Esophagus mucosa (tissue), 1 donor: ENCODE results near the gene SLC5A5. TPM values are rescaled to one million over a fixed set of nuclear protein-coding genes. Genes with fewer than 3 reads are reported as not detected.

Experiments
- ATAC-seq: fragments of 200-7000 bp; cut with Tn5 transposase; one replicate; pipeline ENCODE4 v1.9.1; 2020
- total RNA-seq: library from RNA; stranded (reverse); gene quantifications from one replicate; pipeline ENCODE4 v1.2.4, GENCODE V29; 2023
- donor health status: DM: yes; HTN: yes; CAD: no.

The SLC5A5 gene
- total RNA-seq, 1 donor from 2014 or later = not detected

- no peak for ATAC-seq
These were observed 54.3 kb downstream of the SLC5A5 start for GRCh38 chr19:17926044-17926443.

GRCh38 chr19:17929056-17929455, 57.3 kb downstream of the SLC5A5 start:
- ATAC-seq = no peak

GRCh38 chr19:17931532-17932191, 59.9 kb downstream of the SLC5A5 start:
- no peak for ATAC-seq

- ATAC-seq = peak; percentile 93
These were observed 61.0 kb downstream of the SLC5A5 start, which contains the start of gene CCDC124 for GRCh38 chr19:17932485-17933338. Gene CCDC124, plus strand, starts transcription at chr19:17933015. Its CDS starts 3,406 bp downstream, at chr19:17936421.

- ATAC-seq = peak; percentile 70
These were observed 61.8 kb downstream of the SLC5A5 start for GRCh38 chr19:17933414-17934129.

- no peak for ATAC-seq
These were observed 64.6 kb downstream of the SLC5A5 start for GRCh38 chr19:17936379-17936778.

GRCh38 chr19:17937371-17937900, 65.7 kb downstream of the SLC5A5 start:
- ATAC-seq = no peak

GRCh38 chr19:17938092-17938845, 66.5 kb downstream of the SLC5A5 start:
- ATAC-seq = peak; percentile 84

- ATAC-seq = no peak
These were observed 70.4 kb downstream of the SLC5A5 start for GRCh38 chr19:17942181-17942580.

GRCh38 chr19:17942582-17943273, 71.0 kb downstream of the SLC5A5 start:
- ATAC-seq = no peak

- ATAC-seq = no peak
These were observed 71.8 kb downstream of the SLC5A5 start for GRCh38 chr19:17943274-17944221.

GRCh38 chr19:17944301-17944700, 72.6 kb downstream of the SLC5A5 start:
- peak; percentile 76 for ATAC-seq

Other genes starting within 250 kb of the SLC5A5 start
- gene UNC13A, start 183.6 kb upstream of the SLC5A5 start, total RNA-seq = 0.04 TPM
- gene MAP1S, start 152.5 kb upstream of the SLC5A5 start, total RNA-seq = 16.9 TPM
- 0.76 TPM for gene FCHO1, start 120.5 kb upstream of the SLC5A5 start, total RNA-seq
- gene B3GNT3, start 76.8 kb upstream of the SLC5A5 start, total RNA-seq = 19.4 TPM
- not detected for gene INSL3, start 50.4 kb upstream of the SLC5A5 start, total RNA-seq
- 2.0 TPM for gene JAK3, start 24.0 kb upstream of the SLC5A5 start, total RNA-seq
- gene RPL18A, start 12.0 kb upstream of the SLC5A5 start, total RNA-seq = 2,571 TPM
- 52.5 TPM for gene CCDC124, start 61.1 kb downstream of the SLC5A5 start, total RNA-seq
- not detected for gene KCNN1, start 95.2 kb downstream of the SLC5A5 start, total RNA-seq
- 6.3 TPM for gene ARRDC2, start 136.2 kb downstream of the SLC5A5 start, total RNA-seq
- 0.36 TPM for gene IL12RB1, start 215.0 kb downstream of the SLC5A5 start, total RNA-seq
- gene MAST3, start 225.8 kb downstream of the SLC5A5 start, total RNA-seq = 3.2 TPM